ENCODE measurements around the gene FGF14.

The FGF14 gene

GRCh38 chr13:102361113-102361512 is 40.7 kb downstream of the FGF14 start:
- no peak for DNase-seq

- no peak for DNase-seq
Observed at GRCh38 chr13:102359264-102359663, 42.6 kb downstream of the FGF14 start.

- DNase-seq = no peak
Observed at GRCh38 chr13:102355251-102355650, 46.6 kb downstream of the FGF14 start.

- DNase-seq = no peak
Observed at GRCh38 chr13:102354011-102354410, 47.8 kb downstream of the FGF14 start.

GRCh38 chr13:102351521-102351920 is 50.3 kb downstream of the FGF14 start:
- DNase-seq = no peak

- no peak for DNase-seq
Observed at GRCh38 chr13:102347490-102347889, 54.4 kb downstream of the FGF14 start.

- no peak for DNase-seq
Observed at GRCh38 chr13:102346769-102347168, 55.1 kb downstream of the FGF14 start.

GRCh38 chr13:102344410-102344809 is 57.4 kb downstream of the FGF14 start:
- no peak for DNase-seq

GRCh38 chr13:102333320-102334198 is 68.3 kb downstream of the FGF14 start:
- no peak for DNase-seq

DNA sequence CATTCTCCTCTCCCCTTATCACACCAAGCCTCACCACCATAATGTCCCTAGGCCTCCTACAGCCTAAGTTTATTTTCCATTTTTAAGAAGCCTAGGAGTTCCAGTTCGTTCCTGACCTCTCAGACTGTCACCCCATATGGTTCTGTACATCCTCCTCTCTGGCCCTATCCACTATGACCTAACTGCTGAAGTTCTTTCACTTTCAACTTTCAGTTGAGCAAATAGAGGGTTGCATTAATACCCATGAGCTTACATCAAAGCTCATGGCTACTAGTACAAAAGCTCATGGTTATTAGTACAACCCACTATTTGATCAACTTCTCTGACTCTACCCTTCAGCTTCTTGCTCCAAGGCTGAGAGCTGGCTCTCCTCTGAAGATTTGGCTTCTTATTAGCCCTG is 72.9 kb downstream of the FGF14 start:
- no peak for DNase-seq

DNA sequence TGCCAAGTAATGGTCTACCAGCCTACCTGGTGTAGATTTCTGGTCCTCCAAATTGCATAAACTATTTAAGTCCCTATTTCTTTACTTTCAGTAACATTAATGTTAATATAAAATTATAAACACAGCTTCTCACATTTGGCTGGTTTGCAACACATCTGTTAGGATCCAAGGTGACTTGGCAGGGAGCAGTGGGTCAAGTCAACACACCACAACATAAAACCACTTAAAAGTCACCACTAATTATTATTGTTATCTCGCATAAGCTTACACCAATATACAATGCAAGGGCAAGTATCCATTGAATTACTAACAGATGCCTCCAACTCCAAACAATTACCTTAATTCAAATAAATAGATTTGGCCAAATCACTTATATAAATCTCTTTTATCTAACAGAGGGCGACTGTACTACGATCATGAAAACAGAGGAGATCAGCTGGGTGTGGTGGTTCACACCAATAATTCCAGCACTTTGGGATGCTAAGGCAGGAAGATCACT is 74.7 kb downstream of the FGF14 start:
- no peak for DNase-seq

DNA sequence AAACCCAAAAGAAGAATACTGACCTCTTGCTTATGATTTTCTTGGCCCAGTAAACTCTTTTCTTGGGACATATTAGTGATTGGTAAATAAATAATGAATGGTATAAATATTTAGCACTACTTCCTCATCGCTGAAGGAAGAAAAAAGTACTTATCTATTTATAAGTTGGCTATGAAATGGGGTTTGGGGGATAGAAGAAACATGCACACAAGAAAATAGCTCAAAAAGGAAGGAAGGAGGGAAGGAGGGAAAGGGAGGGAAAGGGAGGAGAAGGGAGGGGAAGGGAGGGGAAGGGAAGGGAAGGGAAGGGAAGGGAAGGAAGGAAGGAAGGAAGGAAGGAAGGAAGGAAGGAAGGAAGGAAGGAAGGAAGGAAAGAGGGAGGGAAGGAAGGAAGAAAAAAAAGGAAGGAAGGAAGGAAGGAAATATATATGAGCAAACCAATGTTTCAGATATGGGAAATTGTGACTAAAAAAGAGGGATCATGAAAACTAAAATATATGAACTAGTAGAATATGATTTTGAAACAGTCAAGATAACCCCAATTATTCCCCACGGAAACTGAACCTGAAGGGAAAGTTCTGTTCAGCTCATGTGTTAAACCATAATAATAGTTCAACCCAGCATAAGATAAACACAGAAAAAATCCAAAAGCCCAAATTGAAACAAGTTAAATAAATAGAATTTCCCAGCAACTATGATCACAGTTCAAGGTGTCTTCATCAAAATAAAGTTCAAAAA is 75.3 kb downstream of the FGF14 start:
- no peak for DNase-seq

DNA sequence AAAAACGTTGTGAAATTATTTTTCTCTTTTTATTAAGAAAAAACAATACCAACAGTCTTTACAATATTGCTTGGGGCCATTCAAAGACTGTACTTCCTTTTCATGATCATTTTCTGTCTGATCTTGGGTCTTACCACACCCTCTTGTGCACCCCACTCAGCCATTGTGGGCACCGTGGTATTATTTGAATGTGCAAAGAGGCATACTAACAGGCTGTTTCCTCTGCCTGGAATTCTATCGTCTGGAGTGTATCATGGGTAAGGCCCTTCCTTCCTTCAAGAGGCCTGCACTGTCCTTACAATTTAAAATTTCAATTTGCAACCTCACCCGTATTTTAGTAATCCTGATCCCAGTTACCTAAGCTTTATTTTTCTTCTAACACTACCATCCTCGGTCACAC is 76.5 kb downstream of the FGF14 start:
- no peak for DNase-seq

DNA sequence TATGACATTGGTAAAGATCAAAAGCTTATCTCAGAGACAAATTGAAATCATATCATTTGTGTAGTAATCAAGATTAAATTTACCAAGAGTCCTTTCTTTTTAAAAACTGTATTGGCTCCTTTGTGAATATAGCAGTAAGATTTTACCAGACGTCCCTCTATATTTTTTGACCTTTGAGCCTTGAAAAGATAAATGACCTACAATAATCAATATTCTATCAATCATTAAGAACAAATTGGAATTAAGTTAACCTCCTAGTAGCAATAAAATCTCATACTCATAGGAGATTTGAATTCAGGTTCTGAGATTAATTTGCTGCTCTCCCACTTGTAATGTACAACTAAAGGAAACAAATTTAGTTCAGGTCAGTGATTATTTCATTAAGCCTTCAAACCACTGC is 78.3 kb downstream of the FGF14 start:
- no peak for DNase-seq

DNA sequence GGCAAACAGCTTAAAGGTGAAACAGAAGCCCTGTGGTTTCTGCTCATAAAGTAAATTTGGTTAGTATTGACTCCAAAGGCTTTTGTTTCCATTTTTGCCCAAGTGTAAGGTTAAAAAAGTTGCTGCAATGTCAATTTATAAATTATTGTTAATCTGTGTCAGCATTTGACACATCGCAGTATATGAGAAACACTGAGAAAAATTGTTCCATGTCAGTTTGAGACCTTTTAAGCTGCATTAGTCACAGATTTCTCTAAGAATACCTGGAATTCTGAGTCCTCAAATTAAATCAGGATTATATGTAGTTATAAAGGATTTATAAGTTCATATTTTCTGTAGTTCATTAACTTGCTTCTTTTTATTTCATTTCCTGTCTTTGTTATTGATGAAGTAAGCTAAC is 78.8 kb downstream of the FGF14 start:
- DNase-seq = no peak

GRCh38 chr13:102322211-102322610 is 79.6 kb downstream of the FGF14 start:
- DNase-seq = no peak

GRCh38 chr13:102318233-102318632 is 83.6 kb downstream of the FGF14 start:
- no peak for DNase-seq

DNA sequence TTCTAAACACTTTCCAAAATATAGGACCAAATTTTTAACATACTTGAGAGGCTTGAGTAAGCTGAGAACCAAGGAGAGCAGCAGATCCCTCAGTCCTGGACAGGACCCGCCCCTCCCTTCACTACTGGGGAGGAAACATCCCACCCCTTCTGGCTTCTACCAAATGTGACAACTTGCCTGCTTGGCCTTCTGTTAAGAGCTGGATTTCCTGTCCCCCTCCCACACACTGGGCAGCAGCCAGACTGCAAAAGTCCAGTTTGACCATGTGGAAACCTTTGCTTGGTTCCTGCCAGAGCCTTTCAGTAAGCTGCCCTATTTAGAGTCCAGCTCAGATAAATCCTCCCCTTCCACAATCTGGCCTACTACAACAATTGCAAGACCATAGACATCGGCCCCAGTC is 84.3 kb downstream of the FGF14 start:
- DNase-seq = no peak

DNA sequence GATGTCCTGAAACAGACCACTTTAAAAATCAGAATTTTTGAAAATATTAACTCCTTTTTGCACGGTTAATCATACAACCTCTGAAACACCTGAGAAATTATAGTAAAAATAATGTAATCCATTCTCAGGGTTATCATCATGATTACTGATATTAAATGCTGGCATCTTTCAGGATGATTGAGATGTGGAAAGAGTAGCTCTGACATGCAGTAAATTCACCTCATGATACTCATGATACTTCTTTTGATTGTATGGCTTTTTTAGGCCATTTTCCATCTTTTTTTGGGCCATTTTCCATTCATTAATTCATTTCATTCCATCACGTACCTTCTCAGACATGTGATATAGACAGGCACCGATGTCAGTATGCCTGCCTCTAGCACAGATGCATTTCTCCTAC is 85.1 kb downstream of the FGF14 start:
- DNase-seq = no peak

- no peak for DNase-seq
Observed at GRCh38 chr13:102312841-102313240, 89.0 kb downstream of the FGF14 start.

DNA sequence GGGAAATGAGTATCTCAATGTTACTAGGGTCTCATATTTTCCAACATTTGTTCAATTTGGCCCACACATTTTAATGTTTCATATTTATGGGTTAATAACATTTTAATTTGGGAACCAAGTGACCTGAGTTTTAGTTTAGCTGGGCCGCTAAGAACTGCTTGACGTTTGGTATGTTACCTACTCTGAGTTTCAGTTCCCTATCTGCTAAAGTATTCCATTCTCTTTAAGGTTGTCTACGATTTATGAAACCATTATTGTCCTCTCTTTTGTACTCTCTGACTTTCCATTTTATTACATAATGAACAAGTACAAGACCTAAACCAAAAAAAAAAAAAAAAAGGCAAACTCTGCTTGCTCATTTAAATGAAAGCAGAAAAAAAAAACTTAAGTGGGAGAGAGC is 89.9 kb downstream of the FGF14 start:
- DNase-seq = no peak

GRCh38 chr13:102311419-102311796 is 90.4 kb downstream of the FGF14 start:
- no peak for DNase-seq

DNA sequence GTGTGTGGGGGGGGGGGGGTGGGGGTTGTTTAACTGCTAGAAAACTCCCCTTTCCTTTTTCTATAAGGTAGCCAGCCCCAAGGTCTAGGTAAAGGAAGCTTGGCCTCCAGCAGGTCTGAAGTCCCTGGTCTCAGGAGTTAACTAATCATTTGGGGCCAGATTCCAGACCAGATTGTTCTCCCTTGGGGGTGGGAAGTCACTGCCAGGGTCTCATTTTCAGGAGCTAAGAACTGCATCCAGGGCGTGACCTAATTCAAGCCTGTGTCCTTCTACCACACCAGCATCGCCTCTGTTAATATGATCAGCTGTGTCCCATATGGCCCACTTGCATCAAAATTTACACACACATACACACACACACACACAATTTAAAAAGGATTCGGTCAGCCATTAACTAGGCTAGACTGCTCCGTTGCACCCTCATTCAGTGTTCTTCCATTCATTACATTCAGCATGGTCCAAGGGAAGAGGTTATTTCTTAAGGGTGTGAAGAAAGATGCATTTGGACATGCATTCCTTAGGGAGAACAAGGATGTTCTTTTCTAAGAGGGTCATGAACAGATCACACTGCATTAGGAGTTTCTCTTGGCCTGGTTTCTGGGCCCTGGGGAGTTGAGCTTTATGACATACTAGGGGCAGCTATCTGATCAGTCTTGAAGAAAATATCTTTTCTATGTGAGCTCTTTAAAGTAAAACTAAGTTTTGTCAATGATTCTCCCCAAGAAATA is 91.0 kb downstream of the FGF14 start:
- DNase-seq = no peak

GRCh38 chr13:102309110-102309509 is 92.7 kb downstream of the FGF14 start:
- no peak for DNase-seq
